ENCODE results near the gene MBD5. TPM values are rescaled to one million over a fixed set of nuclear protein-coding genes. Genes with fewer than 3 reads are reported as not detected.
"Not testable (repeated sequence)": the region's sequence is repeated elsewhere in the genome, so short reads cannot be mapped to it uniquely, and the experiment has no call there.

The MBD5 gene
- total and polyA plus RNA-seq, 11 donors = 6.8 to 44.4 (median 24.9) TPM

- TF ChIP-seq POLR2A (IDR thresholded peaks at IDR 0.05) (no peak), CTCF (IDR thresholded peaks at IDR 0.05) (no peak)
These were observed 24.1 kb upstream of the MBD5 start for GRCh38 chr2:147996828-147997227.

GRCh38 chr2:147998203-147998602 is 22.7 kb upstream of the MBD5 start:
- H3K4me1 ChIP-seq = peaks cover 0 to 8% (median 0%) of the 10 kb centered on the region in 12 donors
- DNase-seq = no peak
- H3K27ac ChIP-seq = no peak overlapping the region
- no peaks in the 10 kb centered on the region for H3K27me3 ChIP-seq
- WGBS, 4 donors = 73 to 81% (median 78%) methylated on average over 4 of the region's 4 CpGs
- no peak overlapping the region for H3K4me3 ChIP-seq
- peaks cover 0 to 30% (median 4%) of the 10 kb centered on the region in 12 donors for H3K9me3 ChIP-seq
- TF ChIP-seq CTCF (IDR thresholded peaks at IDR 0.05) = no peak
- no peak for TF ChIP-seq POLR2A (IDR thresholded peaks at IDR 0.05)
- intact Hi-C loops (cut with DNase I) = loop anchor here in 1 of 10 donors (10.0 kb wide), 1 partner anchor 507 kb away; no protein-coding TSS in a partner anchor
- no peak for ATAC-seq
- H3K36me3 ChIP-seq = no peaks in the 10 kb centered on the region

More at GRCh38 chr2:147996828-147997227, 24.1 kb upstream of the MBD5 start:
- Histone ChIP-seq H3K4me1 (peaks cover 0 to 8% (median 0%) of the 10 kb centered on the region in 12 donors), H3K27me3 (no peaks in the 10 kb centered on the region), H3K27ac (no peak overlapping the region), H3K9me3 (peaks cover 0 to 16% (median 0%) of the 10 kb centered on the region in 12 donors), H3K4me3 (no peak overlapping the region), H3K36me3 (no peaks in the 10 kb centered on the region)
- intact Hi-C loops (cut with DNase I) = loop anchor here in 1 of 10 donors (10.0 kb wide), 1 partner anchor 508 kb away; no protein-coding TSS in a partner anchor
- ATAC-seq = no peak
- no peak for DNase-seq

GRCh38 chr2:147999126-147999525 is 21.8 kb upstream of the MBD5 start:
- Histone ChIP-seq H3K27me3 (no peaks in the 10 kb centered on the region), H3K9me3 (peaks cover 0 to 34% (median 4%) of the 10 kb centered on the region in 12 donors), H3K36me3 (no peaks in the 10 kb centered on the region), H3K4me1 (peaks cover 0 to 8% (median 0%) of the 10 kb centered on the region in 12 donors), H3K4me3 (no peak overlapping the region), H3K27ac (no peak overlapping the region)
- TF ChIP-seq POLR2A (IDR thresholded peaks at IDR 0.05) (no peak), CTCF (IDR thresholded peaks at IDR 0.05) (no peak)
- intact Hi-C loops (cut with DNase I) = loop anchor here in 1 of 10 donors (10.0 kb wide), 1 partner anchor 506 kb away; no protein-coding TSS in a partner anchor
- 42 to 65% (median 61%) methylated on average over 2 of the region's 2 CpGs for WGBS, 4 donors
- ATAC-seq (no peak), DNase-seq (no peak)

- Histone ChIP-seq H3K36me3 (no peaks in the 10 kb centered on the region), H3K27ac (no peak overlapping the region), H3K27me3 (no peaks in the 10 kb centered on the region), H3K4me1 (peaks cover 0 to 8% (median 0%) of the 10 kb centered on the region in 12 donors), H3K4me3 (no peak overlapping the region), H3K9me3 (peaks cover 0 to 33% (median 4%) of the 10 kb centered on the region in 12 donors)
- no peak for DNase-seq
- ATAC-seq = no peak
- intact Hi-C loops (cut with DNase I) = loop anchor here in 1 of 10 donors (10.0 kb wide), 1 partner anchor 645 kb away; the partner anchor contains the start of gene EPC2
- no peak for TF ChIP-seq POLR2A (IDR thresholded peaks at IDR 0.05)
- TF ChIP-seq CTCF (IDR thresholded peaks at IDR 0.05) = no peak
- 56 to 68% (median 60%) methylated on average over 1 of the region's 1 CpG for WGBS, 4 donors
These were observed 20.8 kb upstream of the MBD5 start for GRCh38 chr2:148000095-148000494.

GRCh38 chr2:148002420-148002819 is 18.5 kb upstream of the MBD5 start:
- not testable (repeated sequence) for H3K36me3 ChIP-seq, H3K27me3 ChIP-seq, ATAC-seq, H3K4me3 ChIP-seq, H3K27ac ChIP-seq, H3K4me1 ChIP-seq, DNase-seq
- peaks cover 0 to 29% (median 4%) of the 10 kb centered on the region in 12 donors for H3K9me3 ChIP-seq
- intact Hi-C loops (cut with DNase I) = loop anchor here in 1 of 10 donors (10.0 kb wide), 1 partner anchor 642 kb away; the partner anchor contains the start of gene EPC2
